Superior temporal gyrus (tissue), 1 donor: ENCODE measurements around the gene MYO18B.

Experiments
- DNase-seq: peaks from one replicate; pipeline ENCODE4 v3.0.0-alpha.2; 2016; ENCODE audit errors: extremely low spot score

The MYO18B gene

DNA sequence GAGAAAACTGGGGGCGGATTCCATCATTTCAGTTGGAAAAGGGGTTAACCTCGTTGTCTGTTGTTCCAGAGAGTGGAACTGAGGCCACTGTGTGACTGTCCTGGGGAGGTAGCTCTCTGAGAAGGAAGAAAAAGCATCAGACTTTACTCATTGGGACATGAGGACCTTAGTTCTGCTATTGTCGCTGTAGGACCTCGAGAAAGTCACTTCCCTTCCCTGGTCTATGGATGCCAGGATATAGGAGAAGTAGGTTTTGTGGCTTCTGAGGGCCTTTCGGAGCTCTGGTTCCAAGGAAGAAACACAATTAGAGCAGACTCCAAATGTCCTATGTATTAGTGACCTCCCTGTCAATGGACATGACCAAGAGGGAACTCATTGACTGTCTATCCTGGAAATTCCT is 6.2 kb downstream of the MYO18B start:
- no peak for DNase-seq

DNA sequence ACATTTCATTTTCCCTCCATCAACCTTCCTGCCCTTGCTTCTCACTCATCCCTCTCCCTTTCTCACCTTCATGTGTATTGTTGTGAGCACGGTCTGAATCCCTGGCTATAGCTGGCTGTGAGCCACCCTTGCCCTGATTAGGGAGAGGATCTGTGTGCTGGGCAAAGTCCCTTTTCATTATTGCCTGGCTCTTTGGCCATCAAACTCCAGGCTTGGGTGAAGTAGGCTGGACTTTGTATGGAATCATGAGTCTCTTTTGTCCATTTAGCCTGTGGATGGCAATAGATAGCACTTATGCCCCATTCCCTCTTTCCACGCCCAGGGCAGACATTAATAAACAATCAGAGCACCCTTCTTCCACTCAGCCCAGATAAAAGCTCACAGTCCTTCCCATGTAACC is 6.7 kb downstream of the MYO18B start:
- no peak for DNase-seq

DNA sequence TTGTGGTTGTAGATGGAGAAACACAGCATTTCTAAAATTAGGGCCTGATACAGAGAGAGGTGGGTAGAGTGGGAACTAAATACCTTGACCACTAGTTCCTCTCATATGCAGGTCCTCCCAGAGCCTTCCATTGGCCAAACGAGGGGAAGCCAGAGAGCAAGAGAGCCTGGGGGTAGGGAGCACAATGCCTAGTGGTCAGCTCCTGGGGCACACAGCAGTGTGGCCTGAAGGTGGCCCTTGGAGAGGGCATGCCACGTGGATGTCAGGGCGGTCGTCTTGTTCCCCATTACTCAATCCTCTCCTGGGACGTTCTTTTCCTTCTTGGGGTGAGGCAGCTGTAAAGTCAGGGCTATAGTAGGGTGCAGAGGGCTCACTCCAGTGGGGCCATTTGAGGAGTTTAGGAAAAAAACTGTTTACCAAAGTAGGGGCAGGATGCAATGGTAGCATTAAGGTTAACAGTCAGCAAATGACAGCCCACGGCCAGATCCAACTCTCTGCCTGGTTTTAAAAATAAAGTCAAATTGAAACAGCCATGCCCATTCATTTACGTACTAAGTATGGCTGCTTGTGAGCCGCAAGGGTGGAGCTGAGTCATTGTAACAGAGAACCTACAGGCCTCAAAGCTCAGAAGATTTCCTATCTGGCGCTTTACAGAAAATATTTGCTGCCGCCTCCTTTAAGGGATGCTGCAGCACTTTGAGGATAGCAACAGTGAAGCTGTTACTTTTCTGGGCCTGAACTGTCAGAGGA is 7.6 kb downstream of the MYO18B start:
- no peak for DNase-seq

DNA sequence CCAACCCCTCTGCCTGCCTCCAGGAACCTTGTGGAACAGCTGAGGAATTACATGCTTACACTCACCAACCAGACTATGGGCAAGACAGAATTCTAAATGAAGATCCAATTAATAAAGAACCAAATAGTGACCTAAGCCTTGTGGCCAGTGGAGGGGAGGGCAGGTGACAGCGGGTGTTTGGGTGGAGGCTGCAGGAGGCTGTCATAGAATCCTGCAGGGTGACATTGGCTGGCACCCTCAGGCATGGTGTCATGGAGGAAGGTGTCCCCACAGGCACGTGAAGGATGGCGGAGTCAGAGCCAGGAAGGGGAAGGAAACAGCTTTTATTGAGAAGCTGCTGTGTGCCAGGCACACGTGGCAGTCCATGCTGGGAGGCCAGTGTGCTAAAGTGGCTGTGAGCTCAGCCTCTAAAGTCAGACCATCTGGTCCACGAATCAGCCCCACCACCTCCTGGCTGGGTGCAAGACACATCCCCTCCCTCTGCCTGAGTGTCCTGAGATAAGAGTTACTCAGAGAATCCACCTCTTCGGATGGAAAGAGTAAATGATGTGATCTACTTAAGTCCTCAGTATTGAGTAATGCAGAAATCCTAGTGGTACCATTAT is 8.7 kb downstream of the MYO18B start:
- no peak for DNase-seq

DNA sequence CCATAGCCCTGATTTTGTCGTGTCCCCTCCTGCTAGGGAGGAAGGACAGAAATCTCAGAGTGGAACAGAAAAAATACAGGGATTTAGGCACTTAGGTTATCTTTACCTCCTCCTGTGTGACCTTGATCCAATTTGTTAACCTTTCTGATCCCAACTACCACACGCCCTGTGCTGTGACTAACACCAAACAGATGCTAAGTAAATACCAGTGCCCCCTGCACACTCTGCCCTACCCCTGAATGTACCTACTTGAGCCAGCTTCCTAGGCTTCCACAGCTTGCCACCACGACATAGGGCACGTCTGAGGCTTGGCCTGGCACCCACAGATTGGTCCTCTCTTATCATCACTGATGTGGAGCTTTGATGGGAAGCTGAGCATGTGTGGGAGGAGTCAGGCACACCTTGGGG is 9.2 kb downstream of the MYO18B start:
- DNase-seq, result no peak

DNA sequence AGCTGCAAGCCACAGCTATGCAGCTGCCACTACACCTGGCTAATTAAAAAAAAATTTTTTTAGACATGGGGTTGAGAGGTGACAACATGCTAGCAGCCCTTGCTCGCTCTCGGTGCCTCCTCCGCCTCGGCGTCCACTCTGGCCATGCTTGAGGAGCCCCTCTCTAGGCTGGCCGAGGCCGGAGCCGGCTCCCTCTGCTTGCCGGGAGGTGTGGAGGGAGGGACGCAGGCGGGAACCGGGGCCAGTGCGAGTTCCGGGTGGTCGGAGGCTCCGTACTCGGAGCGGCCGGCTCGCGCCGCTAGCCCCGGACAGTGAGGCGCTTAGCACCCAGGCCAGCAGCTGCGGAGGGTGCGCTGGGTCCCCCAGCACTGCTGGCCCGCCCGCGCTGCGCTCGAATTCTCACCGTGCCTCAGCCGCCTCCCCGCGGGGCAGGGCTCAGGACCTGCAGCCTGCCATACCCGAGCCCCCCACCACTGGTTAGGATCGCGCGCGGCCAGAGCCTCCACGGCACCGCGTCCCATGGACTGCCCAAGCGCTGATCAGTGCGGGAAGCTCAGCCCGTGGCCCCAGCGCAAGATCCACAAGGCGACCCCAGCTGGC is 10.7 kb downstream of the MYO18B start:
- DNase-seq, result no peak

DNA sequence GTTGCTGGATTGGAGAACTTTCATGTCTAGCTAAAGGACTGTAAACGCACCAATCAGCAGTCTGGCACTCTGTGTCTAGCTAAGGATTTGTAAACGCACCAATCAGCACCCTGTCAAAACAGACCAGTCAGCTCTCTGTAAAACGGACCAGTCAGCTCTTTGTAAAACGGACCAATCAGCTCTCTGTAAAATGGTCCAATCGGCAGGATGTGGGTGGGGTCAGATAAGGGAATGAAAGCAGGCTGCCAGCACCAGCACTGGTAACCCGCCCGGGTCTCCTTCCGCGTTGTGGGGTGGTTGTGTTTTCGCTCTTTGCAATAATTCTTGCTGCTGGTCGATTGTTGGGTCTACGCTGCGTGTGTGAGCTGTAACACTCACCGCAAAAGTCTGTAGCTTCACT is 11.3 kb downstream of the MYO18B start:
- no peak for DNase-seq

DNA sequence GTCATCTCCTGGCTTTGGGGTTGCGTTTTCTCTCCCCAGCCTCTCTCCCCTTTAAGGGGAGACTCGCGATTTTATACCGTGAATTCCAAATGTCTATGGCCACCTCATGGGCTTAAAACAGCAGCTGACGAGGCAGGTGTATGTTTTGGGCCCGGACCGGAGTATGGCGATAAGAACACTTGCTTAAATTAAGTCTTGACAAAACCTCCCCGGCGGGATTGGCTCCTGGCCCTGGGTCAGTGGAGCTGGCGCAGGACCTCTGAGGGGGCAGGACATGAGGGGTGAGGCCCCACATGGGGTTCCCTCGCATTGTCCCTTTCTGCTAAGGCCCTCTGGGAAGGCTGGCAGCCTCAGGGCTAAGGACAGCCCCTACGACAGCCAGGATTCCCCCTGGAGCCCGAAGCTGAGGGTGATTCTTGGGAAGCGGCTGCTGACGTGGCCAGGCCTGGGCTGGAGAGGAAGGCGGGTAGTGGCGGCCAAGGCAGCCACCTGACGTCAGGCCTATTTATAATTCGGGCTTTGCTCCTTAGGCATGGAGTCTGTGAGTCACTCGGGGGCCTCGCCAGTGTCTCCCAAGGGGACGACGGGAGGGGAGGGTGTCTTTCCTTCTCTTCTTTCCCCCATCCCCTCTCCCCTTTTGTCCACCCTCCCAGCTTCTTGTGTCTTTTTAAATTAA is 12.7 kb downstream of the MYO18B start:
- no peak for DNase-seq

DNA sequence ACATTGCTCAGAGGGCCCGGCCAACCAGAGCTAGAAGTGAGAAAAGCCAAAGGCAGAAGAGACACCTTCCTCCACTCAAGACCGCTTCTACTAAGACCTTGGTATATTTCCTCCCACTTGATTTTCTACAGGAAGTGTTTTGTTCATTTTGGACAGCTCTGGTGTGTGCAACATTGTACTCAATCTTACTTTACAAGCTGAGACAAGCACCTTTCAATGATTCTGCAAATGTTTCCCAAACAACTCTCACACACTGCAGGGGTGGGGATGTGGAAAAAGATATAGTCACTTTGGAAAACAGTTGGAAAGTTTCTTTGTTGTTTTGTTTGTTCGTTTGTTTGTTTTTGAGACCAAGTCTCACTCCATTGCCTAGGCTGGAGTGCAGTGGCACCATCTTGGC is 15.7 kb downstream of the MYO18B start:
- no peak for DNase-seq

DNA sequence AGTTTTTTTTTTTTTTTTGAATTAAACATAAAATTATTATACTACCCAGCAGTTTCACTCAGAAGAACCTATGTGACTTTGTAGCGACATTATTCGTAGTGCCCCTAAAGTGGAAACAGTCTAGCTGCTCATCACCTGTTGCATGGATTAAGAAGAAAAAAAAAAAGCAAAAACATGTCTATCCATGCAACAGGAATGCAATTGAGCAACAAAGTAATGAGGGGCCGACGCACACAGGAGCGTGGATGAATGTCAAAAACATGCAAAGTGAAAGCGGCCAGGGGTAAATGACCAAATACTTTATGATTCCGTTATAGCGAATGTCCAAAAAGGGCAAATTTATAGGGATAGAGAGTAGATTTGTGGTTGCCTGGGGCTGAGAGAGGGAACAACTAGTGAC is 16.3 kb downstream of the MYO18B start:
- DNase-seq, result no peak

DNA sequence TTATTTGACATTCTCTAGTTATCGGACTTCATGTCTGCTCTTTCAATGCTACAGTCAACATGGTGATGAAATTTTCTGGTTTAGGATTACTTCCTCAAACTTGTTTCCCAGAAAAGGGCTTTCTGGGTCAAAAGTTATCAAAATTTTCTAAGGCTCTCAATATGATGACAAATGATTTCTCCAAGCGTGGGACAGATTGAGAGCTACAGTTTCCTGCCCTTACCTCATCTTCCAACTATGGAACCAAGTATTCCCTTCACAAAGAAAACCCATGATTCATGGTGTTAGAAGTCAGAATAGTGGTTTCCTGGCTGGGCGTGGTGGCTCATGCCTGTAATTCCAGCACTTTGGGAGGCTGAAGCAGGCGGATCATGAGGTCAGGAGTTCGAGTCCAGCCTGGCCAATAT is 17.8 kb downstream of the MYO18B start:
- DNase-seq, result no peak

DNA sequence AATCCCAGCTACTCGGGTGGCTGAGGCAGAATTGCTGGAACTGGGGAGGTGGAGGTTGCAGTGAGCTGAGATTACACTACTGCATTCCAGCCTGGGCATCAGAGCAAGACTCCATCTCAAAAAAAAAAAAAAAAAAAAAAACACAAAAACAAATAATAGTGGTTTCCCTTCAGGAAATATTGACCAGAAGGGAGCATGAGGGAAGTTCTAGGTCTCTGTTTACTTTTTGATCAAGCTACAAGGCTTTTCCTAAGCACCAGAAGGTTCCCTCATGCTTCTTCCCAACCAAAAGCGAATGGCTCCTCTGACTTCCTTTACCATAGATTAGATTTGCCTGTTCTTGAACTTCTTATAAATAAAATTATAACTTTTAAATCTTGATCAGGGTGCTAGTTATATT is 18.3 kb downstream of the MYO18B start:
- no peak for DNase-seq

DNA sequence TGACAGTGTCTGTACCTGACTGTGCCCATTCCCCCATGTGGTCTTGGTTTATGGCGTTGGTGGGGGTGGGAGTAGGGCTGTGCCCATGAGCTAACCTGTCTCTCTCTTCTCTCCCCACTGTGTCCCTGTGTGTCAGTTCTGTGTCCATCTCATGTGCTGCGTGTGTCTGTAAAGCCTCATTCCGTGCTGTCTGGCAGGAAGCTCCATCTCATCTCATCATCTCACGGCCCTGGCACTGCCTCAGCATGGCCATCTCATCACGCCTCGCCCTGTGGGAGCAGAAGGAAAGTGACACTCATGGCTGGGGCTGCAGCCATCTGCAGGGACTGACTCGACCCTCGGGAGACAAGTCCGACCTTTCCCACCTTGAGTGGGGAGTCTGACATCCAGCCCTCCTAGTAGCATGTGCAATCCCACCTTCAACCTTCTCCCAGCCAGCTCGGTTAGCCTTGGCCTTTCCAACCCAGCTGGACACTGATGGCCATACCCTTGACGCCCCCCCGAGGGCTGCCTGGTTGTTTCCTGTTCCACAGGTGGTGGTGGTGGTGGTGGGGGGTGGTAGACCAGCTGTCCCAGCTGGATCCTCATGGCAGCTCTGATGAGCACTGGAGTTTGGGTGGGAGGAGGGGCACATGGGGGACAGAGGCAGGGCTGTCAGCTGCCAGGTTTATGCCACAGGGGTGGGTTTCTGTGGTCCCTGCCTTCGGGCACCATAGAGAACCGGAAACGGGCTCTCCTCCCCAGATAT is 19.0 kb downstream of the MYO18B start:
- no peak for DNase-seq

DNA sequence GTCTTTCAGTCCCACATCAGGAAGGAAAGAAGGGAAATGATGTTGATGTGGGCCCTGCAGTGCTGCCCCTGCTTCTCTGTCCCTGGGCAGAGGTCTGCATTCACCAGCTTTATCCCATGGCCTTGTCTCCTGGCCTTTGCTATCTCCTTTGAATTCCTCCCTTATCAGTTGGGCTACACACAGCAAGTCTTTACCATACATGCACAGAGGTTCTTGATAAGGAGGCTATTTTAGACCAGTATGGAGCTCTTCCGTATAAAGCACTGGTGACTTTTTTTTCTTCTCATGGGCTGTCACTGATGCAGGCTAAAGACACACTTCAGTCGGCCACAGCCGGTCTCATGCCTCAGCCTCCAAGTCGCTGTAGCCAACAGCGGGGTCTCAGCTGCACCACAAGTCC is 20.2 kb downstream of the MYO18B start:
- DNase-seq, result no peak

DNA sequence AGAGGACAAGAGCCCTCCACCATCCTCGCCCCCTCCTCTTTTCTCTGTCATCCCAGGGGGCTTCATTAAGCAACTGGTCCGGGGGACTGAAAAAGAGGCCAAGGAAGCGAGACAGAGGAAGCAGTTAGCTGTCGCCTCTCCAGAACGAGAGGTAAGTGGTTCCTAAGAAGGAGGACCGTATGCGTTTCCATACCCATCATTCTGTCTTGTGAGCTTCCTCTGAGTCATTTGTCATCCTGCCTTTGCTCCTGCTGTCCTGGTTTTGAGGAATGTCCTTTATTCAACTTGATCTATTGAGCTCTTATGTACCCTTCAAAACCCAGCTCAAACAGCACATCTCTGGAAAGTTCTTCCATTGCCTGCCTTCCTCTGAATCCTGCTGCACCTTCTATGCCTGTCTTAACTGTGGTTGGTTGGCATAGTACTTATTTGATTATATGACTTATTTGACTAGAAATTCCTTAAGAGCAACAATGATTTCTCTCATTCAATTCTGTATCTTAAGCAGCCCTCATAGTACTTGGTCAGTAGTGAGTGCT is 21.3 kb downstream of the MYO18B start:
- no peak for DNase-seq

DNA sequence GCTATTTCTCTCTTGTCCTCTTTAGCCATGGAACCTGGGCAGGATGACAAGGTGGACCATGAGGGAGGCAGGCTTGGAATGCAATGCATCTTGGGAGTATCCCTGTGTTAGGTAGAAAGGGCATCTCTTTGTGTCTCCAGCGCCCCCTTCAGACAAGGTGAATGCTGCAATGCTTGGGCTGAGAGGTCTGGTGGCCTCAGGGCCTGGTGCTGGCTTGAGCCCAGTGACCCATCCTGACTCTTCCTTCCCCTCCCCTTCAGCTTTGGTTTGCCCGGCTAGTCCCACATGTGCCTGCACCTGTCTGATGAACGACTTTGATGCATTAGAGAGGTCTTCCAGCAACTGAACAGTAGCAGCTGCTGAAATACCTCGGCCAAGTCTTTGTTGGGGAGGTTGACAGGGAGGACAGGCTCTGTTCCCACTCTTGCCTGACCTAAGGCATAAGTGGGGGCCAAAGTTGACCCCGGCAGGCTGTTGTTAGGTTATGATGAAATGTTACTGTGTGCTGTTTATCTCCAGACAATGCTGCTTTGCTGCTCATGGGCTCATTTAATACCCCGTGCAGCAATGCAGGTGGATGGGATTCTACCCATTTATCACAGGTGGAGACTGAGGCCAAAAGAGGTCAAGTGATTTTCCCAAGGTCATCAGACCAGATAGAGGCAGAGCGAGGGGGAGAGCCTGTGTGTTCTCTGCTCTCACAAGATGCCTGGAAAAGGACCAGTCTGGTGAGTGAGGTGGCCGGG is 22.5 kb downstream of the MYO18B start:
- no peak for DNase-seq

DNA sequence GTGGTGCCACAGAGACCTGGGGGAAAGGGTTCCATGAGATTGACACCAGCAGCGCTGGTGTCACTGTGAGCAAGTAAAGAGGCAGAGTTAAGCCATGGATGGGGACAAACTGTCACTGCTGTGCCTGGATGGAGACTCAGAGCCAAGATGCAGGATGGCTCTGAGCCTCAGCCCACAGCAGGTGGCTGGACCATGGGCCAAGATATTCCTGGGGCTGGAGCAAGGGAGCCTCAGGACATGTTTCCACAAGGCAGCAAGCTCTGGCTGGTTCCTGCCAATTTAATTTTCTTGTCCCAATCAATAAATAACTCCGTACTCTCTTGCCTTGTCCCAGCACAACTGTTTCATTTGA is 23.0 kb downstream of the MYO18B start:
- no peak for DNase-seq

DNA sequence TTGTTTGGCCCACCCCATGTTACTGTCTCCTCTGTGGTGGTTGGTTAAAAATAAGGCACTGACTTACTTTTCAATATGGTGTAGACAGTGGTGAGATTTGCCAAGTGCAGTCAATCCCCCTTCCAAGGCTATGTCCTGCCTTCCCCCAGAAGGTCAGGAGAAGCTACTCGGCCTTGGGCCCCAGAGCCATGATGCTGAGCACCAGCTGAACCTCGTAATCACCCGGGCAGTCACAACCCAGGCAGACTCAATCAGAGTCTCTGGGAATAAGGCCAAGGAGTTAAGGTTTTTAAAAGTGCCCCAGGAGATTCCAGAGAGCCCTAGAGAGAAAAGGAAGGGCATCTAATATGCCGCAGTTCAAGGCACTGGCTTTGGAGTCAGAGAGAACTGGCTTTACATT is 23.8 kb downstream of the MYO18B start:
- no peak for DNase-seq

DNA sequence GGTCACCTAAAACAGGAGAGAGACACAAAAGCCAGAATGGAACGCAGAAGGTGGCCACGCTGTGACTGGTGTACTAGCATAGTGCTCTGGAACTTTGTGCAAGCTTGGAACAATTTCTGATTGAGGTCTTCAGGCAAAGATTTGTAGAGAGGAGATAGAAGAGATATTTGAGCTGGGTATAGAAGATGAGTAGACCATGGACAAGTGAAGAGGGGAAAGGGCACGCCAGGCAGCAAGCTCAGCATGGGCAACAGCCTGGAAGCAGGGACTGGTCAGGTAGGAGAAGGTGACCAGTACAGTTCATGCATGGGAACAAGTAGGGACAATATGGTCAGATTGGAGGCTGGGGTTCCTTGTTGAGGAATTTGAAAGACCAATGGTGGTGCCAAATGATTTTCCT is 24.4 kb downstream of the MYO18B start:
- no peak for DNase-seq

DNA sequence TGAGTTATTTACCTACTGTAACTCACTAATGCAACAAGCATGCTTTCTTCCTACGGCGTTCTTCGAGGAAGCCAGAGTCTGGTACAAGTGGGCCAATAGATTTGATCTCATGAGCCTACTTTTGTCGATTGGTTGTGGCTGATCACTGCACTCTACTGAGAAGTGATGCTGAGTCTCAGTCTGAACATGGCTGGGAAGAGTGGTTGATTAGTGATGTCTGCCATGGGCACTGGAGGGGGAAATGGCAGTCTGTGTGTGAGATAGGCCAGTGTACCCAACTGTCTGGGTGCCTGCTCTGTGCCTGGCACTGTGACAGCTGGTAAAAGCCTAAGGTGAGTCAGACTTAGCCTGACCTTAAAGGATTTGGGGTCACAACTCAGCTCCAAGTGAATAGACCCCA is 28.3 kb downstream of the MYO18B start:
- DNase-seq, result no peak

DNA sequence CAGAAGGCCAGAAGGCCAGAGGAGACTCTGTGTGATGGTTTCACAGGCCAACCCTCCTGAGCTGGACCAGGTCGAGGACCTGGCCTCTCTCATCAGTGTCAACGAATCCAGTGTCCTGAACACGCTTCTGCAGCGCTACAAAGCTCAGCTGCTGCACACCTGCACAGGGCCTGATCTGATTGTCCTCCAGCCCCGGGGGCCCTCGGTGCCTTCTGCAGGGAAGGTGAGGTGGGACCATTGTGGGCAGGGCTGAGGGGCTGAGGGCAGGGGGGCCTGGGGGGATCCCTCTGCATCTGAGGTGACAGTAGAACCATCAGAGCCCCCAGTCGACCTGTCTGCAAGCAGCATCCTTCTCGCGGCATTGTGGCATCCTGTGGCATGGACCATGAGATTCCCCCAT is 30.3 kb downstream of the MYO18B start:
- DNase-seq, result no peak
